ENCODE results near the gene SMYD3. TPM values are rescaled to one million over a fixed set of nuclear protein-coding genes. Genes with fewer than 3 reads are reported as not detected.
"Not testable (repeated sequence)": the region's sequence is repeated elsewhere in the genome, so short reads cannot be mapped to it uniquely, and the experiment has no call there.

Gene SMYD3
- total RNA-seq, 1 donor from 2014 or later, result 31.9 TPM

GRCh38 chr1:246338098-246338497 is 169.0 kb downstream of the SMYD3 start:
- no peaks in the 10 kb centered on the region for H3K27me3 Mint-ChIP-seq
- no peak for TF ChIP-seq CTCF (IDR thresholded peaks at IDR 0.05; ENCODE audit: unreplicated experiment)
- H3K36me3 Mint-ChIP-seq (ENCODE audit: insufficient read depth), result peaks cover under 1% of the 10 kb centered on the region
- H3K4me3 Mint-ChIP-seq (ENCODE audit: low read depth), result no peak overlapping the region
- H3K9me3 Mint-ChIP-seq (ENCODE audit: low read depth), result no peaks in the 10 kb centered on the region
- no peak overlapping the region for H3K27ac Mint-ChIP-seq
- no peak for DNase-seq (ENCODE audit: low spot score, unreplicated experiment)
- peaks cover 7% of the 10 kb centered on the region for H3K4me1 Mint-ChIP-seq (ENCODE audit: low read depth)

GRCh38 chr1:246335151-246335550 is 171.9 kb downstream of the SMYD3 start:
- H3K36me3 Mint-ChIP-seq (ENCODE audit: insufficient read depth), result peaks cover 4% of the 10 kb centered on the region

GRCh38 chr1:246333855-246334254 is 173.2 kb downstream of the SMYD3 start:
- H3K4me1 Mint-ChIP-seq (ENCODE audit: low read depth), result peaks cover 7% of the 10 kb centered on the region
- H3K4me3 Mint-ChIP-seq (ENCODE audit: low read depth), result no peak overlapping the region
- peaks cover 10% of the 10 kb centered on the region for H3K36me3 Mint-ChIP-seq (ENCODE audit: insufficient read depth)
- H3K9me3 Mint-ChIP-seq (ENCODE audit: low read depth), result peaks cover 4% of the 10 kb centered on the region
- TF ChIP-seq CTCF (IDR thresholded peaks at IDR 0.05; ENCODE audit: unreplicated experiment), result no peak
- peaks cover 4% of the 10 kb centered on the region for H3K27me3 Mint-ChIP-seq
- no peak overlapping the region for H3K27ac Mint-ChIP-seq
- DNase-seq (ENCODE audit: low spot score, unreplicated experiment), result no peak

More at GRCh38 chr1:246335151-246335550, 171.9 kb downstream of the SMYD3 start:
- TF ChIP-seq CTCF (IDR thresholded peaks at IDR 0.05; ENCODE audit: unreplicated experiment), result no peak
- no peak overlapping the region for H3K27ac Mint-ChIP-seq
- no peak overlapping the region for H3K4me3 Mint-ChIP-seq (ENCODE audit: low read depth)
- H3K9me3 Mint-ChIP-seq (ENCODE audit: low read depth), result no peaks in the 10 kb centered on the region
- peaks cover 7% of the 10 kb centered on the region for H3K4me1 Mint-ChIP-seq (ENCODE audit: low read depth)
- peaks cover 4% of the 10 kb centered on the region for H3K27me3 Mint-ChIP-seq
- no peak for DNase-seq (ENCODE audit: low spot score, unreplicated experiment)

GRCh38 chr1:246332078-246332477 is 175.0 kb downstream of the SMYD3 start:
- no peak for DNase-seq (ENCODE audit: low spot score, unreplicated experiment)
- Mint-ChIP-seq H3K27ac (no peak overlapping the region), H3K9me3 (ENCODE audit: low read depth) (peaks cover 4% of the 10 kb centered on the region), H3K4me3 (ENCODE audit: low read depth) (no peak overlapping the region), H3K36me3 (ENCODE audit: insufficient read depth) (peaks cover 14% of the 10 kb centered on the region), H3K27me3 (peaks cover 4% of the 10 kb centered on the region), H3K4me1 (ENCODE audit: low read depth) (peaks cover 5% of the 10 kb centered on the region)
- TF ChIP-seq CTCF (IDR thresholded peaks at IDR 0.05; ENCODE audit: unreplicated experiment), result no peak

GRCh38 chr1:246329900-246330299 is 177.2 kb downstream of the SMYD3 start:
- Mint-ChIP-seq H3K27me3 (peaks cover 4% of the 10 kb centered on the region), H3K4me3 (ENCODE audit: low read depth) (no peak overlapping the region), H3K27ac (no peak overlapping the region), H3K9me3 (ENCODE audit: low read depth) (peaks cover 4% of the 10 kb centered on the region), H3K36me3 (ENCODE audit: insufficient read depth) (peaks cover 14% of the 10 kb centered on the region), H3K4me1 (ENCODE audit: low read depth) (peaks cover 8% of the 10 kb centered on the region)
- DNase-seq (ENCODE audit: low spot score, unreplicated experiment), result no peak
- no peak for TF ChIP-seq CTCF (IDR thresholded peaks at IDR 0.05; ENCODE audit: unreplicated experiment)

GRCh38 chr1:246329292-246329691 is 177.8 kb downstream of the SMYD3 start:
- H3K36me3 Mint-ChIP-seq (ENCODE audit: insufficient read depth), result peaks cover 14% of the 10 kb centered on the region
- H3K4me3 Mint-ChIP-seq (ENCODE audit: low read depth); H3K27me3 Mint-ChIP-seq; H3K9me3 Mint-ChIP-seq (ENCODE audit: low read depth); H3K27ac Mint-ChIP-seq; DNase-seq (ENCODE audit: low spot score, unreplicated experiment): not testable (repeated sequence)
- H3K4me1 Mint-ChIP-seq (ENCODE audit: low read depth), result peaks cover 11% of the 10 kb centered on the region

All from progenitor cell of endocrine pancreas (in vitro differentiated cells).